HCT116 (cell line): ENCODE measurements around the gene SMOC1.

Experiments
- CEBPB ChIP-seq: IDR thresholded peaks from 2 replicates; pipeline ENCODE4 v1.6.1; 2012; ENCODE audit warnings: low read depth
- CTCF ChIP-seq, 3 experiments: fragments of 200-600 bp in 1 of 3; sonication (generic) in 1 of 3; IDR thresholded peaks in 2 of 3; conservative IDR thresholded peaks in 1 of 3; 2 replicates each; pipeline ENCODE4 v1.5.1; 2012 to 2017; ENCODE audit warnings: low read depth in 2 of 3, low read length in 2 of 3, antibody characterized with exemption in 1 of 3, borderline replicate concordance in 1 of 3, control low read depth in 1 of 3, mild to moderate bottlenecking in 1 of 3, mixed read lengths in 1 of 3, mixed run types in 1 of 3, moderate library complexity in 1 of 3; ENCODE audit not compliant: insufficient read depth in 1 of 3
- FOSL1 ChIP-seq: IDR thresholded peaks from 2 replicates; pipeline ENCODE4 v1.6.1; 2012; ENCODE audit warnings: low read depth
- JUND ChIP-seq: IDR thresholded peaks from 2 replicates; pipeline ENCODE4 v1.6.1; 2012
- POLR2A ChIP-seq: IDR thresholded peaks from 2 replicates; pipeline ENCODE4 v1.7.0; 2011; ENCODE audit warnings: borderline replicate concordance; ENCODE audit not compliant: insufficient read depth, insufficient read length; ENCODE audit errors: extremely low read depth
- POLR2AphosphoS5 ChIP-seq: IDR thresholded peaks from 2 replicates; pipeline ENCODE4 v1.6.1; 2011; ENCODE audit warnings: mild to moderate bottlenecking, low read depth, low read length, moderate library complexity
- RAD21 ChIP-seq: IDR thresholded peaks from 2 replicates; pipeline ENCODE4 v1.6.1; 2012; ENCODE audit warnings: low read depth, mild to moderate bottlenecking
- REST ChIP-seq: IDR thresholded peaks from 2 replicates; pipeline ENCODE4 v1.6.1; 2012; ENCODE audit warnings: low read depth
- SP1 ChIP-seq: IDR thresholded peaks from 2 replicates; pipeline ENCODE4 v1.6.1; 2012; ENCODE audit warnings: low read depth
- ZNF274 ChIP-seq: fragments of 200-500 bp; sonication (Bioruptor generic); IDR thresholded peaks from 2 replicates; pipeline ENCODE4 v1.6.1; 2014; ENCODE audit warnings: mild to moderate bottlenecking, low read depth, low read length, inconsistent platforms
- TF ChIP-seq, protein P1 (sequence below): IDR thresholded peaks from 2 replicates; pipeline ENCODE4 v1.6.1; 2012

- TF ChIP-seq CTCF (IDR thresholded peaks at IDR 0.05 in 2 of 3, conservative IDR thresholded peaks at IDR 0.05 in 1 of 3; ENCODE audit: borderline replicate concordance in 1 of 3, insufficient read depth in 1 of 3, low read depth in 2 of 3, low read length in 2 of 3) (no peak), JUND (no peak), SP1 (no peak), FOSL1 (no peak), POLR2AphosphoS5 (no peak), RAD21 (no peak), POLR2A (no peak), ZNF274 (no peak), REST (no peak), CEBPB (no peak)
- TF ChIP-seq, protein P1, sequence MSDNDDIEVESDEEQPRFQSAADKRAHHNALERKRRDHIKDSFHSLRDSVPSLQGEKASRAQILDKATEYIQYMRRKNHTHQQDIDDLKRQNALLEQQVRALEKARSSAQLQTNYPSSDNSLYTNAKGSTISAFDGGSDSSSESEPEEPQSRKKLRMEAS = no peak
Observed at GRCh38 chr14:69951935-69952334, 72.7 kb downstream of the SMOC1 start.
